Right renal cortex interstitium (tissue), 3 donors: ENCODE results near the gene HOXD9. TPM values are rescaled to one million over a fixed set of nuclear protein-coding genes. Genes with fewer than 3 reads are reported as not detected.
A peak's percentile ranks its signal among the peaks of the same experiment; 100 is the strongest.

Experiments used
- DNase-seq, 3 donors: peaks; one replicate each; pipeline ENCODE4 v3.0.0-alpha.2; 2013; ENCODE audit warnings: low read depth in 3 of 3, low spot score in 2 of 3
- polyA plus RNA-seq, 3 donors: library from polyadenylated mRNA; unstranded; fragments of 120-200 nt; gene quantifications; one replicate each; pipeline ENCODE4 v1.2.1, GENCODE V29; 2013; ENCODE audit not compliant: insufficient read length in 3 of 3

Gene HOXD9
- polyA plus RNA-seq, result 10 to 100 TPM; 56.4 to 63.2 (median 60.0) TPM

- no peak for DNase-seq
Measured at GRCh38 chr2:176122683-176123410, at the start of gene HOXD9. HOXD9 (plus strand) TSS chr2:176122719; CDS start chr2:176122769, 50 bp downstream.

- peak in 1 of 3 donors; percentile 7 for DNase-seq
Measured at GRCh38 chr2:176072951-176073904, 49.3 kb upstream of the HOXD9 start.

- DNase-seq, result no peak
Measured at GRCh38 chr2:176074919-176075425, 47.5 kb upstream of the HOXD9 start.

GRCh38 chr2:176075481-176075880 is 47.0 kb upstream of the HOXD9 start:
- peak in 1 of 3 donors; percentile 38 for DNase-seq

- peak in 1 of 3 donors; percentile 4 for DNase-seq
Measured at GRCh38 chr2:176076063-176076462, 46.5 kb upstream of the HOXD9 start.

- peak in 1 of 3 donors; percentile 18 for DNase-seq
Measured at GRCh38 chr2:176076796-176077195, 45.7 kb upstream of the HOXD9 start.

- peak in 1 of 3 donors; percentile 18 for DNase-seq
Measured at GRCh38 chr2:176078541-176079284, 43.8 kb upstream of the HOXD9 start.

GRCh38 chr2:176079285-176079830 is 43.2 kb upstream of the HOXD9 start:
- DNase-seq, result peak in 1 of 3 donors; percentile 10

- peak in 1 of 3 donors; percentile 24 for DNase-seq
Measured at GRCh38 chr2:176079831-176080539, 42.5 kb upstream of the HOXD9 start.

GRCh38 chr2:176080540-176081375 is 41.8 kb upstream of the HOXD9 start:
- DNase-seq, result peak in 1 of 3 donors; percentile 16

GRCh38 chr2:176081376-176081836 is 41.1 kb upstream of the HOXD9 start:
- peak in 1 of 3 donors; percentile 24 for DNase-seq

- peak in 1 of 3 donors; percentile 23 for DNase-seq
Measured at GRCh38 chr2:176081837-176082524, 40.5 kb upstream of the HOXD9 start.

- no peak for DNase-seq
Measured at GRCh38 chr2:176082525-176082823, 40.0 kb upstream of the HOXD9 start.

- peak in 1 of 3 donors; percentile 16 for DNase-seq
Measured at GRCh38 chr2:176082824-176083751, 39.4 kb upstream of the HOXD9 start.

- no peak for DNase-seq
Measured at GRCh38 chr2:176083796-176084261, 38.7 kb upstream of the HOXD9 start, which contains the start of gene EVX2. EVX2 (minus strand) TSS chr2:176083962; CDS start chr2:176083776, 186 bp downstream.

GRCh38 chr2:176084611-176085119 is 37.9 kb upstream of the HOXD9 start:
- DNase-seq, result no peak
